K562 (cell line): ENCODE results near the gene NRARP. TPM values are rescaled to one million over a fixed set of nuclear protein-coding genes. Genes with fewer than 3 reads are reported as not detected.

ENCODE experiments used
- BCL6 ChIP-seq: fragments of 250-450 bp; sonication (Bioruptor Pico); IDR thresholded peaks from 2 replicates; pipeline ENCODE4 v1.4.0; 2020
- BRD4 ChIP-seq: fragments of 200-600 bp; sonication (generic); IDR thresholded peaks from 2 replicates; pipeline ENCODE4 v1.6.1; 2017; ENCODE audit warnings: inconsistent platforms
- BRF1 ChIP-seq: IDR thresholded peaks from 3 replicates; pipeline ENCODE4 v1.6.1; 2011; ENCODE audit warnings: borderline replicate concordance, mild to moderate bottlenecking; ENCODE audit not compliant: insufficient read length; ENCODE audit errors: extremely low read depth
- FOXA1 ChIP-seq: fragments of 450-650 bp; IDR thresholded peaks from 2 replicates; pipeline ENCODE4 v1.6.1; 2016; ENCODE audit warnings: mild to moderate bottlenecking, borderline replicate concordance
- MEF2D ChIP-seq: conservative IDR thresholded peaks from 2 replicates; pipeline ENCODE4 v1.6.1; 2016; ENCODE audit warnings: low read depth, missing genetic modification characterization, missing compliant biosample characterization
- NCOA2 ChIP-seq, 2 experiments: fragments of 450-650 bp; IDR thresholded peaks; 2 replicates each; pipeline ENCODE4 v1.6.1; 2018; ENCODE audit warnings: mild to moderate bottlenecking in 2 of 2, moderate library complexity in 1 of 2; ENCODE audit not compliant: partially characterized antibody in 2 of 2
- RBM34 ChIP-seq: fragments of 200-400 bp; formaldehyde crosslinking; IDR thresholded peaks from 2 replicates; pipeline ENCODE4 v1.6.1; 2018; ENCODE audit warnings: low read length, borderline replicate concordance; ENCODE audit not compliant: insufficient read depth
- RBM39 ChIP-seq: fragments of 200-400 bp; formaldehyde crosslinking; optimal IDR thresholded peaks from 2 replicates; pipeline ENCODE3; 2018; ENCODE audit warnings: low read depth, low read length
- RFX5 ChIP-seq: IDR thresholded peaks from 2 replicates; pipeline ENCODE4 v1.6.1; 2011; ENCODE audit warnings: low read depth, mild to moderate bottlenecking, improper control_type of control experiment, low read length
- SAFB2 ChIP-seq: fragments of 200-400 bp; formaldehyde crosslinking; IDR thresholded peaks from 2 replicates; pipeline ENCODE4 v1.6.1; 2018; ENCODE audit warnings: borderline replicate concordance, low read length, low read depth, moderate library complexity; ENCODE audit not compliant: severe bottlenecking
- SMARCA4 ChIP-seq: fragments of 450-650 bp; IDR thresholded peaks from 2 replicates; pipeline ENCODE4 v1.6.1; 2016
- TCFL5 ChIP-seq: fragments of 250-450 bp; sonication (Bioruptor Pico); conservative IDR thresholded peaks from 2 replicates; pipeline ENCODE4 v1.6.1; 2021; ENCODE audit warnings: mild to moderate bottlenecking, moderate library complexity, matching md5 sums
- ZBTB7A ChIP-seq: IDR thresholded peaks from 2 replicates; pipeline ENCODE4 v1.6.1; 2011; ENCODE audit warnings: low read depth, mild to moderate bottlenecking, low read length, moderate library complexity, borderline replicate concordance; ENCODE audit not compliant: control insufficient read depth
- ZC3H11A ChIP-seq: IDR thresholded peaks from 2 replicates; pipeline ENCODE4 v1.6.1; 2012; ENCODE audit warnings: low read depth, low read length, improper control_type of control experiment
- ZFP36 ChIP-seq: fragments of 150-350 bp; IDR thresholded peaks from 2 replicates; pipeline ENCODE4 v1.6.1; 2018; ENCODE audit warnings: low read length, low read depth; ENCODE audit not compliant: partially characterized antibody
- ZNF175 ChIP-seq: fragments of 200-800 bp; sonication (Bioruptor generic); IDR thresholded peaks from 2 replicates; pipeline ENCODE4 v1.6.1; 2016; ENCODE audit warnings: low read depth, mild to moderate bottlenecking, missing genetic modification characterization, missing compliant biosample characterization
- ZNF583 ChIP-seq: fragments of 250-450 bp; sonication (Bioruptor Pico); IDR thresholded peaks from 2 replicates; pipeline ENCODE4 v1.4.0; 2020
- polyA plus RNA-seq, 8 experiments: library from polyadenylated mRNA; depleted of rRNA in 4 of 8; stranded (reverse) in 5 of 8; unstranded in 3 of 8; fragments of >200 nt; fragmentation: Nextera tagmentation in 2 of 8; fragmentation: Illumina TruSeq in 1 of 8; extraction: Ambion mirVana in 2 of 8; extraction: Trizol in 1 of 8; gene quantifications; 2 replicates each; pipeline versions ENCODE4 v1.2.1 to v1.2.3, GENCODE V29; 2011 to 2014; ENCODE audit warnings: inconsistent platforms in 1 of 8, missing spikeins in 1 of 8
- total RNA-seq, 7 experiments: library from RNA; depleted of rRNA in 6 of 7; stranded (reverse); fragments of >200 nt in 6 of 7; fragmentation: Illumina TruSeq in 2 of 7; extraction: Trizol in 2 of 7; gene quantifications; 2 replicates each; pipeline versions ENCODE4 v1.2.1 to v1.2.3, GENCODE V29; 2011 to 2021; ENCODE audit warnings: low replicate concordance in 1 of 7
- TF ChIP-seq, protein P1 (sequence below): sonication (generic); formaldehyde crosslinking; IDR thresholded peaks from 2 replicates; pipeline ENCODE4 v1.8.1; 2023; ENCODE audit warnings: missing genetic modification reagents, mild to moderate bottlenecking, borderline replicate concordance
- TF ChIP-seq, protein P2 (sequence below): fragments of 450-650 bp; conservative IDR thresholded peaks from 2 replicates; pipeline ENCODE4 v1.6.1; 2016; ENCODE audit warnings: missing genetic modification characterization, low read depth, mild to moderate bottlenecking, control low read depth, missing compliant biosample characterization
- TF ChIP-seq, protein P3 (sequence below): sonication (generic); formaldehyde crosslinking; IDR thresholded peaks from 2 replicates; pipeline ENCODE4 v1.8.1; 2023; ENCODE audit warnings: mild to moderate bottlenecking, missing genetic modification reagents

The NRARP gene
- total and polyA plus RNA-seq, 9 of the 15 experiments (the other 6 are each of a cell fraction or from before 2014, with no cell fraction given), result 2.0 to 24.5 (median 7.2) TPM; not detected in 2

DNA sequence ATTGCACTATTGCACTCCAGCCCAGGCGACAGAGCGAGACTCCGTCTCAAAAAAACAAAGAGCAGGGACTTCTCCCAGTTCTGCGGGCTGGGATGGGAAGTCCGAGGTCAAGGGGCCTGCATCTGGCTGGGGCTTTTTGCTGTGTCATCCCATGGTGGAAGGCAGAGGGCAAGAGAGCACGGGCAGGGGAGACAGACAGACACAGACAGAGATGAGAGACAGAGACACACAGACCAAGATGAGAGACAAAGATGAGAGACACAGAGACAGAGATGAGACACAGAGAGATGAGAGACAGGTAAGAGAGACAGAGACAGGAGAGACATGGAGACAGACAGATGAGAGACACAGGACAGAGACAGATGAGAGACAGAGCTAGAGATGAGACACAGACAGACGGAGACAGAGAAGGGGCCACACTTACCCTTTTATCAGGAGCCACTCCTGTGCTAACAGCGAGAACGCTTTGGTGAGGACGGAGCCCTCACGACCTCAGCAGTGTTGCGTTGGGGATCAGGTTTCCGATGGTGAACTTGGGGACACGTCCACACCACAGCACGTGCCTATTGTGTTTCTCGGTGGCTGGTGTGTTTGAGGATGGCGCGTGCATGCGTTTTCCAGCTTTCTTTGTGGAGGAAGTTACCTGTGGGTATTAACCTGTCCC lies 33.4 kb downstream of the NRARP start (continued):
- TF ChIP-seq, protein P1, sequence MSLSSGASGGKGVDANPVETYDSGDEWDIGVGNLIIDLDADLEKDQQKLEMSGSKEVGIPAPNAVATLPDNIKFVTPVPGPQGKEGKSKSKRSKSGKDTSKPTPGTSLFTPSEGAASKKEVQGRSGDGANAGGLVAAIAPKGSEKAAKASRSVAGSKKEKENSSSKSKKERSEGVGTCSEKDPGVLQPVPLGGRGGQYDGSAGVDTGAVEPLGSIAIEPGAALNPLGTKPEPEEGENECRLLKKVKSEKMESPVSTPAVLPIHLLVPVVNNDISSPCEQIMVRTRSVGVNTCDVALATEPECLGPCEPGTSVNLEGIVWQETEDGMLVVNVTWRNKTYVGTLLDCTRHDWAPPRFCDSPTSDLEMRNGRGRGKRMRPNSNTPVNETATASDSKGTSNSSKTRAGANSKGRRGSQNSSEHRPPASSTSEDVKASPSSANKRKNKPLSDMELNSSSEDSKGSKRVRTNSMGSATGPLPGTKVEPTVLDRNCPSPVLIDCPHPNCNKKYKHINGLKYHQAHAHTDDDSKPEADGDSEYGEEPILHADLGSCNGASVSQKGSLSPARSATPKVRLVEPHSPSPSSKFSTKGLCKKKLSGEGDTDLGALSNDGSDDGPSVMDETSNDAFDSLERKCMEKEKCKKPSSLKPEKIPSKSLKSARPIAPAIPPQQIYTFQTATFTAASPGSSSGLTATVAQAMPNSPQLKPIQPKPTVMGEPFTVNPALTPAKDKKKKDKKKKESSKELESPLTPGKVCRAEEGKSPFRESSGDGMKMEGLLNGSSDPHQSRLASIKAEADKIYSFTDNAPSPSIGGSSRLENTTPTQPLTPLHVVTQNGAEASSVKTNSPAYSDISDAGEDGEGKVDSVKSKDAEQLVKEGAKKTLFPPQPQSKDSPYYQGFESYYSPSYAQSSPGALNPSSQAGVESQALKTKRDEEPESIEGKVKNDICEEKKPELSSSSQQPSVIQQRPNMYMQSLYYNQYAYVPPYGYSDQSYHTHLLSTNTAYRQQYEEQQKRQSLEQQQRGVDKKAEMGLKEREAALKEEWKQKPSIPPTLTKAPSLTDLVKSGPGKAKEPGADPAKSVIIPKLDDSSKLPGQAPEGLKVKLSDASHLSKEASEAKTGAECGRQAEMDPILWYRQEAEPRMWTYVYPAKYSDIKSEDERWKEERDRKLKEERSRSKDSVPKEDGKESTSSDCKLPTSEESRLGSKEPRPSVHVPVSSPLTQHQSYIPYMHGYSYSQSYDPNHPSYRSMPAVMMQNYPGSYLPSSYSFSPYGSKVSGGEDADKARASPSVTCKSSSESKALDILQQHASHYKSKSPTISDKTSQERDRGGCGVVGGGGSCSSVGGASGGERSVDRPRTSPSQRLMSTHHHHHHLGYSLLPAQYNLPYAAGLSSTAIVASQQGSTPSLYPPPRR (CRISPR knock-in tag), result no peak
- TF ChIP-seq FOXA1 (no peak), RFX5 (no peak), ZFP36 (peak; percentile 39), ZNF583 (CRISPR knock-in tag) (no peak), SMARCA4 (peak; percentile 90), BCL6 (CRISPR knock-in tag) (no peak), RBM39 (no peak), ZBTB7A (peak; percentile 46; the same call in 1 of the 2 replicates), ZC3H11A (no peak), NCOA2 (IDR thresholded peaks at IDR 0.05; ENCODE audit: partially characterized antibody in 2 of 2) (no peak), RBM34 (no peak), ZNF175 (no peak), MEF2D (peak; percentile 68; the same call in 1 of the 2 replicates), SAFB2 (no peak), BRF1 (no peak), BRD4 (no peak), TCFL5 (no peak)
- TF ChIP-seq, protein P2, sequence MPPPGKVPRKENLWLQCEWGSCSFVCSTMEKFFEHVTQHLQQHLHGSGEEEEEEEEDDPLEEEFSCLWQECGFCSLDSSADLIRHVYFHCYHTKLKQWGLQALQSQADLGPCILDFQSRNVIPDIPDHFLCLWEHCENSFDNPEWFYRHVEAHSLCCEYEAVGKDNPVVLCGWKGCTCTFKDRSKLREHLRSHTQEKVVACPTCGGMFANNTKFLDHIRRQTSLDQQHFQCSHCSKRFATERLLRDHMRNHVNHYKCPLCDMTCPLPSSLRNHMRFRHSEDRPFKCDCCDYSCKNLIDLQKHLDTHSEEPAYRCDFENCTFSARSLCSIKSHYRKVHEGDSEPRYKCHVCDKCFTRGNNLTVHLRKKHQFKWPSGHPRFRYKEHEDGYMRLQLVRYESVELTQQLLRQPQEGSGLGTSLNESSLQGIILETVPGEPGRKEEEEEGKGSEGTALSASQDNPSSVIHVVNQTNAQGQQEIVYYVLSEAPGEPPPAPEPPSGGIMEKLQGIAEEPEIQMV (tag), result no peak
- TF ChIP-seq, protein P3, sequence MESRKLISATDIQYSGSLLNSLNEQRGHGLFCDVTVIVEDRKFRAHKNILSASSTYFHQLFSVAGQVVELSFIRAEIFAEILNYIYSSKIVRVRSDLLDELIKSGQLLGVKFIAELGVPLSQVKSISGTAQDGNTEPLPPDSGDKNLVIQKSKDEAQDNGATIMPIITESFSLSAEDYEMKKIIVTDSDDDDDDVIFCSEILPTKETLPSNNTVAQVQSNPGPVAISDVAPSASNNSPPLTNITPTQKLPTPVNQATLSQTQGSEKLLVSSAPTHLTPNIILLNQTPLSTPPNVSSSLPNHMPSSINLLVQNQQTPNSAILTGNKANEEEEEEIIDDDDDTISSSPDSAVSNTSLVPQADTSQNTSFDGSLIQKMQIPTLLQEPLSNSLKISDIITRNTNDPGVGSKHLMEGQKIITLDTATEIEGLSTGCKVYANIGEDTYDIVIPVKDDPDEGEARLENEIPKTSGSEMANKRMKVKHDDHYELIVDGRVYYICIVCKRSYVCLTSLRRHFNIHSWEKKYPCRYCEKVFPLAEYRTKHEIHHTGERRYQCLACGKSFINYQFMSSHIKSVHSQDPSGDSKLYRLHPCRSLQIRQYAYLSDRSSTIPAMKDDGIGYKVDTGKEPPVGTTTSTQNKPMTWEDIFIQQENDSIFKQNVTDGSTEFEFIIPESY (CRISPR knock-in tag), result peak; percentile 77
